A673 (cell line): Measurements from ENCODE around the gene SLC7A10. TPM values are rescaled to one million over a fixed set of nuclear protein-coding genes. Genes with fewer than 3 reads are reported as not detected.

Experiments used
- BruUV-seq: library from RNA; stranded (reverse); fragments of 400-500 nt; replicated peaks from 2 replicates; lab custom pipeline; 2021; lab: Mats Ljungman, UMichigan
- CTCF ChIA-PET: fragments of 300-600 bp; sonication (Branson Sonifier 250); formaldehyde crosslinking; loops from one replicate; lab custom pipeline; 2022; ENCODE audit warnings: antibody characterized with exemption; lab: Charles Lee
- POLR2A ChIA-PET: fragments of 300-600 bp; sonication (Branson Sonifier 250); formaldehyde crosslinking; loops from one replicate; lab custom pipeline; 2022; ENCODE audit warnings: antibody characterized with exemption; ENCODE audit not compliant: low non-redundant PET; lab: Charles Lee
- DNase-seq: peaks from one replicate; pipeline ENCODE4 v3.0.0-alpha.2; 2015; ENCODE audit warnings: low spot score
- H3K27ac ChIP-seq: fragments of 200-600 bp; sonication (generic); 2 replicates; pipeline ENCODE4 v1.5.1; 2016; ENCODE audit warnings: mixed run types, low read depth, mild to moderate bottlenecking, mixed read lengths, antibody characterized with exemption, low read length; ENCODE audit not compliant: poor library complexity, severe bottlenecking
- H3K27me3 ChIP-seq: fragments of 200-600 bp; sonication (generic); replicated peaks from 2 replicates; pipeline ENCODE4 v1.6.1; 2017; ENCODE audit warnings: mixed run types, low read depth, mild to moderate bottlenecking, mixed read lengths, antibody characterized with exemption, low read length; ENCODE audit not compliant: insufficient read depth, poor library complexity
- H3K36me3 ChIP-seq: fragments of 200-600 bp; sonication (generic); 2 replicates; pipeline ENCODE4 v1.6.1; 2016; ENCODE audit warnings: mixed run types, mild to moderate bottlenecking, mixed read lengths, antibody characterized with exemption, low read length; ENCODE audit not compliant: insufficient read depth, poor library complexity, severe bottlenecking
- H3K4me1 ChIP-seq: fragments of 200-600 bp; sonication (generic); 2 replicates; pipeline ENCODE4 v1.6.1; 2017; ENCODE audit warnings: mixed run types, mild to moderate bottlenecking, mixed read lengths, antibody characterized with exemption, low read length; ENCODE audit not compliant: insufficient read depth, poor library complexity, severe bottlenecking
- H3K4me3 ChIP-seq: fragments of 200-600 bp; sonication (generic); 2 replicates; pipeline ENCODE4 v1.5.1; 2016; ENCODE audit warnings: low read depth, mixed run types, mild to moderate bottlenecking, mixed read lengths, low read length; ENCODE audit not compliant: poor library complexity, severe bottlenecking
- H3K9me3 ChIP-seq: fragments of 200-600 bp; sonication (generic); 2 replicates; pipeline ENCODE4 v1.6.1; 2016; ENCODE audit warnings: mixed run types, low read depth, mild to moderate bottlenecking, mixed read lengths, antibody characterized with exemption, low read length; ENCODE audit not compliant: poor library complexity, severe bottlenecking
- EZH2 ChIP-seq: fragments of 200-600 bp; sonication (generic); IDR thresholded peaks from 2 replicates; pipeline ENCODE4 v1.6.1; 2017; ENCODE audit warnings: borderline replicate concordance, low read depth, mild to moderate bottlenecking, mixed read lengths, antibody characterized with exemption, low read length; ENCODE audit not compliant: poor library complexity, severe bottlenecking
- intact Hi-C: fragments of 100-400 bp; cut with micrococcal nuclease; formaldehyde crosslinking; loops from one replicate; pipeline ENCODE4 v1.10.0; 2022; ENCODE audit not compliant: unreplicated experiment
- total RNA-seq: library from RNA; stranded (reverse); gene quantifications from 2 replicates; pipeline ENCODE4 v1.2.3, GENCODE V29; 2021
- TF ChIP-seq, protein P1 (sequence below): fragments of 300-800, 200-600 bp; sonication (generic); conservative IDR thresholded peaks from 2 replicates; pipeline ENCODE4 v1.5.1; 2017; ENCODE audit warnings: low read depth, mild to moderate bottlenecking, antibody characterized with exemption, low read length, moderate library complexity, mixed read lengths

The SLC7A10 gene
- total RNA-seq, 1 experiment from 2014 or later, result 0.17 TPM

DNA sequence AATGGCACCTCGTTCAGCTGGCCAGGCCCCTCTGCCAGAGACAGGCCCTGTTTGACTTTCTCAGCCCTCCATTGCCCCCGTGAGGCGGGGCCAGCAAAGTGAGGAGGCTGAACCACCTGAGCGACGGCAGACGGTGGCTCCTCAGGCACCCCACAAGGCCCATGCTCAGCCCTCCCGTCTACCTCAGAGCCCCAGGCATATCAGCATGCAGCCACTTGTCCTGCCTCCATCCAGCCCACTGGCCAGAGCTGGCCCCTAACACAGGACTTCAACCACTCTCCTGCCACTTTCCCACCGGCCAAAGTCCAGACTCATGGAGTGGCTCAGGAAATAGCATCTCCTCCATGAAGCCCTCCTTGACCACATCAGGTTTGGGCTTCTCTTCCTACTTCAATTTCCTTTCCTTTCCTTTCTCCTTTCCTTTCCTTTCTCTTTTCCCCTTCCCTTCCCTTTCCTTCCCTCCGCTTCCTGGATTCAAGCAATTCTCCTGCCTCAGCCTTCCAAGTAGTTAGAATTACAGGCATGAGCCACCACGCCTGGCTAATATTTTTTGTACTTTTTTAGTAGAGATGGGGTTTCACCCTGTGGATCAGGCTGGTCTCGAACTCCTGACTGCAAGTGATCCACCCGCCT is 9.3 kb downstream of the SLC7A10 start:
- no peaks in the 10 kb centered on the region for H3K27me3 ChIP-seq
- DNase-seq, result no peak
- H3K27ac ChIP-seq, result no peak overlapping the region
- H3K9me3 ChIP-seq, result no peaks in the 10 kb centered on the region
- no TSS peak for BruUV-seq
- H3K36me3 ChIP-seq, result no peaks in the 10 kb centered on the region
- ChIA-PET CTCF (no interaction called here), POLR2A (no interaction called here)
- no peak for TF ChIP-seq EZH2
- TF ChIP-seq, protein P1, sequence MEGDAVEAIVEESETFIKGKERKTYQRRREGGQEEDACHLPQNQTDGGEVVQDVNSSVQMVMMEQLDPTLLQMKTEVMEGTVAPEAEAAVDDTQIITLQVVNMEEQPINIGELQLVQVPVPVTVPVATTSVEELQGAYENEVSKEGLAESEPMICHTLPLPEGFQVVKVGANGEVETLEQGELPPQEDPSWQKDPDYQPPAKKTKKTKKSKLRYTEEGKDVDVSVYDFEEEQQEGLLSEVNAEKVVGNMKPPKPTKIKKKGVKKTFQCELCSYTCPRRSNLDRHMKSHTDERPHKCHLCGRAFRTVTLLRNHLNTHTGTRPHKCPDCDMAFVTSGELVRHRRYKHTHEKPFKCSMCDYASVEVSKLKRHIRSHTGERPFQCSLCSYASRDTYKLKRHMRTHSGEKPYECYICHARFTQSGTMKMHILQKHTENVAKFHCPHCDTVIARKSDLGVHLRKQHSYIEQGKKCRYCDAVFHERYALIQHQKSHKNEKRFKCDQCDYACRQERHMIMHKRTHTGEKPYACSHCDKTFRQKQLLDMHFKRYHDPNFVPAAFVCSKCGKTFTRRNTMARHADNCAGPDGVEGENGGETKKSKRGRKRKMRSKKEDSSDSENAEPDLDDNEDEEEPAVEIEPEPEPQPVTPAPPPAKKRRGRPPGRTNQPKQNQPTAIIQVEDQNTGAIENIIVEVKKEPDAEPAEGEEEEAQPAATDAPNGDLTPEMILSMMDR, result no peak
- no peak overlapping the region for H3K4me3 ChIP-seq
- no peaks in the 10 kb centered on the region for H3K4me1 ChIP-seq
- intact Hi-C loops, result no loop called here

DNA sequence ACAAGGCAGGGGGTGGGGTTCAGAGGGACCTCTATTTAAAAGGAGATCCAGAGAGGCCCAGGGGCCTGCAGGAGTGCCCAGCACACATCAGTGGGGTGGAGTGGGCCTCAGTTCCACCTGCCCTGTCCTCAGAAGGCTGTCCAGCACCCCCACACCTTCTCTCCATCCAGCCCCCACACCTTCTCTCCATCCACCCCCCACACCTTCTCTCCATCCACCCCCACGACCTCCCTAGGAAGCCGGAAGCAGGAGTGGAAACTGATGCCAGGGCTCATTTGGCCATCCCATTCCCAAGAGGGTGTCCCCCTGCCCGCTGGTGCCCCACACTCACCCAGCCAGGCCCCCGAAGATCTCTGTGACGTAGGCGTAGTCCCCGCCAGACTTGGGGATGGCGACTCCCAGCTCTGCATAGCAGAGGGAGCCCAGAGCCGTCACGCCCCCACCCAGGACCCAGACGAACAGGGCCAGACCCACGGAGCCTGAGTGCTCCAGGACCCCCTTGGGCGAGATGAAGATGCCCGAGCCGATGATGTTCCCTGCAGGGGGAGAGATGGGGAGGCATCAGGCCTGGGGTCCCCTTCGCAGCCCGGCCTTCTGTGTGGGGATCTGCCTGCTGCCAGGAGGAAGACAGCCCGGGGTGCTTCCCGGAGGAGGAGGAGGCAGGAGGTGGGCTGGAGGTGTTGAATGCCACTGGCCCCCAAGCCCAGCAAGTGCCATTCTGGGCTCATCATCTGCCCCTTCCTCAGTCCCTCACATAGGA is 10.0 kb downstream of the SLC7A10 start:
- TF ChIP-seq, protein P1, result no peak
- no peak for TF ChIP-seq EZH2
- ChIA-PET CTCF (no interaction called here), POLR2A (no interaction called here)
- intact Hi-C loops, result no loop called here
- Histone ChIP-seq H3K9me3 (no peaks in the 10 kb centered on the region), H3K27ac (no peak overlapping the region), H3K4me1 (no peaks in the 10 kb centered on the region), H3K4me3 (no peak overlapping the region), H3K36me3 (no peaks in the 10 kb centered on the region), H3K27me3 (no peaks in the 10 kb centered on the region)
- DNase-seq, result no peak
- no TSS peak for BruUV-seq

DNA sequence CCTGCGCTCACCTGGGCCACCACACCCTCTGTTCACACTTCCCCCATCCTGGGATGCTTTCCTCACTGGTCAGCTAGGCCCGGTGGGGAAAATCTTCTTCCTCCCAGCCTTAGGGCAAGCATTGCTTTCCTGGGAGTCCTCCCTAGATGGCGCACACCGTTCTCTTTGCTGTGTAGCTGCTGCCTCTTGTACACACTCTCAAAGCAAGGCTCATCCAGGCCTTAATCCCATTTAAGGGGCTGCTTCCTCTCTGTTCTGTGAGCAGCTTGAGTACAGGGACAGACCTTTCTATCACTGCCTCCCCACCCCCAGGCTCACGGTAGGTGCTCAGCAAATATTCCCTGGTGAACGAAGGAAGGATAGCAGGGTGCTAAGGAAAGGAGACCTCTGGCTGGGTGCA is 11.1 kb downstream of the SLC7A10 start:
- no peaks in the 10 kb centered on the region for H3K4me1 ChIP-seq
- POLR2A ChIA-PET, result no interaction called here
- intact Hi-C loops, result no loop called here
- no peaks in the 10 kb centered on the region for H3K36me3 ChIP-seq
- no TSS peak for BruUV-seq
- CTCF ChIA-PET, result interaction anchor here (0.6 to 1.2 kb wide), 3 partner anchors 25 to 192 kb away, joined by 3 to 6 read pairs (median 5); no protein-coding TSS in a partner anchor
- no peaks in the 10 kb centered on the region for H3K9me3 ChIP-seq
- no peak overlapping the region for H3K27ac ChIP-seq
- DNase-seq, result peak; percentile 63
- no peaks in the 10 kb centered on the region for H3K27me3 ChIP-seq
- no peak for TF ChIP-seq EZH2
- TF ChIP-seq, protein P1, result peak; percentile 62
- no peak overlapping the region for H3K4me3 ChIP-seq
